NT2/D1 (cell line): Measurements from ENCODE around the gene FAM151A.
A peak's percentile ranks its signal among the peaks of the same experiment; 100 is the strongest.

Experiments used
- DNase-seq: peaks from one replicate; pipeline ENCODE4 v3.0.0-alpha.2; 2011; ENCODE audit warnings: low read depth, low spot score
- H3K27me3 ChIP-seq: 2 replicates; pipeline ENCODE4 v1.6.0; 2011; ENCODE audit warnings: mild to moderate bottlenecking; ENCODE audit not compliant: insufficient read length, insufficient read depth
- H3K36me3 ChIP-seq: 2 replicates; pipeline ENCODE4 v1.6.1; 2011; ENCODE audit warnings: mild to moderate bottlenecking, low read length, mixed read lengths; ENCODE audit not compliant: insufficient read depth, insufficient read length
- H3K4me1 ChIP-seq: 2 replicates; pipeline ENCODE4 v1.5.1; 2011; ENCODE audit not compliant: insufficient read depth, insufficient read length
- H3K4me3 ChIP-seq: 2 replicates; pipeline ENCODE4 v1.5.1; 2011; ENCODE audit warnings: low read depth; ENCODE audit not compliant: insufficient read length
- H3K9ac ChIP-seq: 2 replicates; pipeline ENCODE4 v1.6.0; 2011; ENCODE audit warnings: low read depth; ENCODE audit not compliant: insufficient read length
- H3K9me3 ChIP-seq: 2 replicates; pipeline ENCODE4 v1.5.1; 2011; ENCODE audit warnings: mild to moderate bottlenecking, low read length; ENCODE audit not compliant: insufficient read depth
- SUZ12 ChIP-seq: IDR thresholded peaks from 2 replicates; pipeline ENCODE4 v1.6.1; 2011; ENCODE audit not compliant: insufficient read length, insufficient read depth; ENCODE audit errors: extremely low read depth
- YY1 ChIP-seq: IDR thresholded peaks from 2 replicates; pipeline ENCODE4 v1.6.1; 2011; ENCODE audit not compliant: insufficient read length, insufficient read depth
- ZNF274 ChIP-seq: IDR thresholded peaks from 2 replicates; pipeline ENCODE4 v1.6.1; 2011; ENCODE audit warnings: mild to moderate bottlenecking, low read depth, low read length

Gene FAM151A

DNA sequence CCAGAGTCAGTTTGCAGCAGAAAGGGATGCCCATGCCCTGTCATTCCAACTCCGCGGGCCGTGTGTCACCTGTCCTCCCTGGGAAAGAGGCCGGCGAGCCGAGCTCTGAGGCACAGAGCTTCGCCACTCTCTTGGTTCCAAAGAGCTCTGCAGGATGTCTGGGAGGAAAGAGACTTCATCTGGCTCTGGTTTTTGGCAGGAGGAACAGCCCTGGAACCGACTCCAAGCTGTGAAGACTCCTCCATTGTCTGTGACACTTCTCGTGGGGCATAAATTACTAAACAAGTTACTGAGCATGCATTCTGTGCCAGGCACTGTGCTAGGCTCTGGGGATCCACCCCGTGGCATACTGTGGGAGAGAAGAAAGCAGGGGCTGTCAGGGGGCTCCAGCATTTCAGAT lies 3.9 kb upstream of the FAM151A start:
- H3K9me3 ChIP-seq = no peaks in the 10 kb centered on the region
- H3K9ac ChIP-seq = no peak overlapping the region
- peaks cover 6% of the 10 kb centered on the region for H3K4me1 ChIP-seq
- TF ChIP-seq SUZ12 (no peak), YY1 (no peak), ZNF274 (no peak)
- no peaks in the 10 kb centered on the region for H3K36me3 ChIP-seq
- H3K27me3 ChIP-seq = no peaks in the 10 kb centered on the region
- H3K4me3 ChIP-seq = no peak overlapping the region
- DNase-seq = no peak

DNA sequence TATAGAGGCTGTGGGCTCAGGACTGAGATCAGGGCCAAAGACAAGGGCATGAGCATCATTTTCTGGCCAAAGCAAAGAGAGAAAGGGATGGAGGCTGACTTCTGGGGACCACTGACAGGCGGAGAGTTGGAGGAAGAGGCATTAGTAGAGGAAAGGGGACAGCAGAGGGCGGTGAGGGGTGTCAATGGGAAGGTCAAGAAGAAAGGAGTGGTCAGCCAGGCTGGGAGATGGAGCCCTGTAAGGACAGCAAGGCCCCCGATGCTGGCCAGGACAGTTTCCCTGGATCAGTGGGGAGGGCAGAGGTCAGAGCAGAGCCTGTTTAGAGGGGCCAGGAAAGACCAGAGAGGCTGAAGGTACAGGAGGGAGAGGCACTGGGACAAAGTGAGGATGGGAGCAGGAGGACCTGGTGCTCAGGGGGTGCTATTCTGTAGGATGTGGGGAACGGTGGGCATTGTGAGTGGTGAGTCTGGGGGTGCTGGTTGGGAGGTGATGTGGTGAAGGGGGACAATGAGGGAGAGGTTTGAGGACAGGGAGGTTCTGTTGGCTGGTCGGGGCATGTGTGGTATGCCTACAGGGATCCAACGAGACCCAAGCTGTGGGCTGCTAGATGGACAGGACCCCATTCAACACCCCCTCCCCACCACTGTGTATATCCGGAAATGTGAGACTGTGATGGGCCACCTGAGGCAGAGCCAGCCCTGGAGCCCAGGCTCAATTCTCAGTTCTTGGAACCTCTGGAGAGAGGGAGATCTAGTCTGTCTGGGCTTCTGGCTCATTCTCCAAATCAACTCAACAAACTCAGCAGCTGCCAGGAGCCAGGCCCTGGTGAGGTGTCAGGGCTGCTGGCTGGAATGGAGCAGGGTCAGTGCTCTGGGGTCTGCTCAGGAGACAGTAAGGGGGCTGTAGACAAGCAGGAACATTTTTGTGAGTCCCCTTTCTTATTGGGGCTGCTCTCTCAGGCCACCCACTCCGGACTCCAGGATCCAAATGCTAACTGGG lies 1.4 kb upstream of the FAM151A start:
- no peak for TF ChIP-seq ZNF274
- TF ChIP-seq SUZ12 = no peak
- TF ChIP-seq YY1 = no peak
- Histone ChIP-seq H3K4me1 (peaks cover 10% of the 10 kb centered on the region), H3K9me3 (no peaks in the 10 kb centered on the region), H3K27me3 (no peaks in the 10 kb centered on the region), H3K36me3 (no peaks in the 10 kb centered on the region), H3K9ac (no peak overlapping the region), H3K4me3 (no peak overlapping the region)
- no peak for DNase-seq

DNA sequence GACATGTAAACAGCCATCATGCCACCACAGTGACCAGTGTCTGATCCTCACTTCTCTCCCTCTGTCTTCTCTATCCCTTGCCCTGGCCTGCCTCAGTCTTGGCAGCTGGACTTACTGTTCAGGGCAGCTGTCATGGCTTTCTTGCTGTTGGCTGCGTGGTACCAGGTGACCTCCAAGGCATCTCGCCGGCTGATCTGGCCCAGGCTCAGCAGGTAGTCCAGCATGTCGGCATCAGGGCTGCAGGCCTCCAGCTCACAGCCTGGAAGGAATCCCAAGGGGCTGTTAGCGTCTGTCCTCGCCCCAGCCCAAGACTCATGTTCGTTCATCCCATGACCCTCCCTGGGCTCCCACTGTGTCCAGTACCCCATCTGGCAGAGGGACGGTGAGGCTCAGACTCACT lies 3.6 kb downstream of the FAM151A start:
- no peaks in the 10 kb centered on the region for H3K36me3 ChIP-seq
- no peak for DNase-seq
- H3K4me3 ChIP-seq = no peak overlapping the region
- no peak for TF ChIP-seq SUZ12
- no peak for TF ChIP-seq ZNF274
- TF ChIP-seq YY1 = no peak
- H3K9ac ChIP-seq = no peak overlapping the region
- no peaks in the 10 kb centered on the region for H3K9me3 ChIP-seq
- peaks cover 26% of the 10 kb centered on the region for H3K4me1 ChIP-seq
- no peaks in the 10 kb centered on the region for H3K27me3 ChIP-seq

DNA sequence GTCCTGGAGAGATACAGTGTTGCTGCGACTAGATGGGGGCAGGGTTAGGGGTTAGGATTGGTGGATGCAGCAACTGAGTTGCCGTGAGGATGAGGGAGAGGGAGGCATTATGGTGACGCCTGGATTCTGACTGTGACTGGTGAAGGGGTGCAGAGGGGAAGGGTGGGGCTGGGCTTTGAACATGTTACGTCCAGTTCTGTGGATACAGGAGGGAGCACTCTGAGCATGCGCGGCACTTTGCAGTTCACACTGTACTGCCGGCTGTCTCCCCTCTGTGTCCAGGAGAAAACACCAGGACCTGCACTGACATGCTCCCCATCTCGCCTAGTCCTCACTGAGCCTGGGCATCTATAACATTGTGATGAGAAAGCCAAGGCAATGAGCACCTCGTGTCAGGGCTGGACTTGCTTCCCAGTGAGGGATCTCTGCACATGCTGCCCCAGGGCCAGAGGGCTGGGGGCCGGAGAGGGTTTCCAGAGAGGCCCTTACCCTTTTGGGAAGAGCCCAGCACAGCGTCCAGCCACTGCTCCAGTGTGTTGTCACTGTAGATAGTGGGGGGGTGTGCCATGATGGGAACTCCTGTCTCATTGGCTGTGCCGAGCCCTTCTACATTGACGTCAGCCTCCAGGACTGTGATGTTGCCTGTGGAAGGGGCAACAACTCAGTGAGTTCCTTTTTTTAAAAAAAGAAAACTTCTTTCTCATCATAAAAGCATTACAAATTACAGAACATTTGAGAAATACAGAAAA lies 7.6 kb downstream of the FAM151A start:
- Histone ChIP-seq H3K36me3 (no peaks in the 10 kb centered on the region), H3K4me3 (no peak overlapping the region), H3K27me3 (no peaks in the 10 kb centered on the region), H3K9ac (no peak overlapping the region), H3K4me1 (peaks cover 27% of the 10 kb centered on the region), H3K9me3 (no peaks in the 10 kb centered on the region)
- TF ChIP-seq SUZ12 (no peak), YY1 (no peak), ZNF274 (no peak)
- no peak for DNase-seq

DNA sequence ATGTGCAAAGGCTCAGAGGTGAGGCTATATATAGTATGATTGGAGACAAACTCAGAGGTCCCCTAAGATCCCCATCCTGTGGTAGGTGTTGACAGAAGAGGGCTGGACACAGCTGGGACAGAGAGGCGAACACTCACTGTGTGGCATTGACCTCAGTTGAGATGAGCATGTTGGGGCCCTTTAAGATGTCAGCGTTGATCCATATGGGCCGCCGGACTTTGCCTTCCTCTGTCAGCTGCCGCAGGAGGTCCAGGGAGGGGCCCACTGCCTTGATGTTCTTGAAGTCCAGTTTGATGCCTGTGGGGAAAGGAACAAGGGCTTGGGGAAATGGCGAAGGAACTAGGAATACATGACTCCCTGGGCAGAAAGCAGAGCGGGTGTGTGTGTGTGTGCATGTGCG lies 8.8 kb downstream of the FAM151A start:
- Histone ChIP-seq H3K9ac (no peak overlapping the region), H3K4me3 (no peak overlapping the region), H3K9me3 (no peaks in the 10 kb centered on the region), H3K4me1 (peaks cover 27% of the 10 kb centered on the region), H3K27me3 (no peaks in the 10 kb centered on the region), H3K36me3 (no peaks in the 10 kb centered on the region)
- no peak for TF ChIP-seq SUZ12
- TF ChIP-seq ZNF274 = no peak
- TF ChIP-seq YY1 = no peak
- no peak for DNase-seq

DNA sequence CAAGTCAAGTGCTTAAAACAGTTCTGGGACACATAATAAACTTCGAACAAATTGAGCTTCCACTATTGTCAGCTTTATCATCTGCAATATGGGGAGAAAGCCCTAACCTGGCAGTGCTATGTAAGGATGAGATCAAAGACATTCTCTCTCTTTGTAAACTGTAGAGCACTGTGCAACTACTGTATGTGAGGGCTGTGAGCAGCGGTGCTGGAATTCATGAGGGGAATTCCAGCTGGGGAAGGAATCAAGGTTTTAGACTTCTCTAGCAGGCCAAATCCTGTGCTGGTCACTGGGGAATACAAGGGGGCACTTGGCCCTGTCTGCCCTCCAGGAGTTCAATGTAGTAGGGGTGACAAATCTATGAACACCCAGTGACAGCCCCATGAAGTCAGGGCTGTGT lies 9.3 kb downstream of the FAM151A start:
- Histone ChIP-seq H3K9ac (no peak overlapping the region), H3K9me3 (no peaks in the 10 kb centered on the region), H3K4me3 (no peak overlapping the region), H3K36me3 (no peaks in the 10 kb centered on the region), H3K27me3 (no peaks in the 10 kb centered on the region), H3K4me1 (peaks cover 29% of the 10 kb centered on the region)
- no peak for TF ChIP-seq ZNF274
- no peak for TF ChIP-seq YY1
- no peak for TF ChIP-seq SUZ12
- no peak for DNase-seq

DNA sequence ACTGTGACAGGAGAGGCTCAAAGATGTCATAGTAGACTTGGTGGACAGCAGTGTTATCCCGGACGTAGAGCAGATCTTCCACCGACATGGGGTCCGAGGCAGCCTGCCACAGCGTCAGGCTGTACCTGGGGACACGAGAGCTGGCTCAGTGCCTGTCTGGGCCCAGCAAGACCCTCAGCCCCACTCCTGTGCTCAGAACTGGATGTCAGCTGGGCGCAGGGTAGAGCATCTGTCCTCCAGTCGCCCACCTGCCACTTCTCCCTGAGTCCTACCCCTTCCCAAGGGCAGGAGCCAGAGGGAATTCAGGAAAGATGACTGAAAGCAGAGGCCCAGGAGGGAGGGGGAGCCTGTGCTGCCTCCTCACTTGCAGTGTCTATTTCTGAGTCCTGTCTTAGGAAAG lies 11.7 kb downstream of the FAM151A start:
- no peak for DNase-seq
- Histone ChIP-seq H3K4me1 (peaks cover 35% of the 10 kb centered on the region), H3K9ac (peak overlapping the region; percentile 7), H3K4me3 (no peak overlapping the region), H3K9me3 (no peaks in the 10 kb centered on the region), H3K36me3 (no peaks in the 10 kb centered on the region), H3K27me3 (no peaks in the 10 kb centered on the region)
- TF ChIP-seq SUZ12 = no peak
- TF ChIP-seq YY1 = no peak
- TF ChIP-seq ZNF274 = no peak
